Measurements from ENCODE around the gene BCAT1.
"Not testable (repeated sequence)": the region's sequence is repeated elsewhere in the genome, so short reads cannot be mapped to it uniquely, and the experiment has no call there.

BCAT1 gene

GRCh38 chr12:24822121-24822899 is 126.6 kb downstream of the BCAT1 start:
- no peak overlapping the region for H3K4me3 ChIP-seq (ENCODE audit: low read length)
- no peak for TF ChIP-seq CTCF (conservative IDR thresholded peaks at IDR 0.05; ENCODE audit: low read length)
- peak; percentile 73 for DNase-seq (ENCODE audit: low read depth)

GRCh38 chr12:24821691-24822090 is 127.2 kb downstream of the BCAT1 start:
- TF ChIP-seq CTCF (conservative IDR thresholded peaks at IDR 0.05; ENCODE audit: low read length): no peak
- H3K4me3 ChIP-seq (ENCODE audit: low read length): no peak overlapping the region

GRCh38 chr12:24820872-24821271 is 128.0 kb downstream of the BCAT1 start:
- H3K4me3 ChIP-seq (ENCODE audit: low read length): no peak overlapping the region
- DNase-seq (ENCODE audit: low read depth): peak; percentile 16
- no peak for TF ChIP-seq CTCF (conservative IDR thresholded peaks at IDR 0.05; ENCODE audit: low read length)

More at GRCh38 chr12:24821691-24822090, 127.2 kb downstream of the BCAT1 start:
- DNase-seq (ENCODE audit: low read depth): peak; percentile 6

- DNase-seq (ENCODE audit: low read depth): no peak
- no peak overlapping the region for H3K4me3 ChIP-seq (ENCODE audit: low read length)
- no peak for TF ChIP-seq CTCF (conservative IDR thresholded peaks at IDR 0.05; ENCODE audit: low read length)
Observed at GRCh38 chr12:24818351-24818750, 130.6 kb downstream of the BCAT1 start.

GRCh38 chr12:24815114-24815423 is 133.8 kb downstream of the BCAT1 start:
- H3K4me3 ChIP-seq (ENCODE audit: low read length): no peak overlapping the region
- TF ChIP-seq CTCF (conservative IDR thresholded peaks at IDR 0.05; ENCODE audit: low read length): no peak
- DNase-seq (ENCODE audit: low read depth): no peak

GRCh38 chr12:24814379-24815113 is 134.4 kb downstream of the BCAT1 start:
- no peak for TF ChIP-seq CTCF (conservative IDR thresholded peaks at IDR 0.05; ENCODE audit: low read length)
- DNase-seq (ENCODE audit: low read depth): no peak
- no peak overlapping the region for H3K4me3 ChIP-seq (ENCODE audit: low read length)

GRCh38 chr12:24810378-24810777 is 138.5 kb downstream of the BCAT1 start:
- no peak for TF ChIP-seq CTCF (conservative IDR thresholded peaks at IDR 0.05; ENCODE audit: low read length)
- no peak for DNase-seq (ENCODE audit: low read depth)
- H3K4me3 ChIP-seq (ENCODE audit: low read length): no peak overlapping the region

GRCh38 chr12:24809306-24809705 is 139.6 kb downstream of the BCAT1 start:
- not testable (repeated sequence) for H3K4me3 ChIP-seq (ENCODE audit: low read length); DNase-seq (ENCODE audit: low read depth)
